ENCODE results near the gene UBE4B.
"Not testable (repeated sequence)": the region's sequence is repeated elsewhere in the genome, so short reads cannot be mapped to it uniquely, and the experiment has no call there.

The UBE4B gene

GRCh38 chr1:10074059-10074851 lies 41.5 kb downstream of the UBE4B start:
- DNase-seq: no peak

GRCh38 chr1:10074852-10075730 lies 42.3 kb downstream of the UBE4B start:
- no peak for DNase-seq

GRCh38 chr1:10075732-10076131 lies 43.0 kb downstream of the UBE4B start:
- DNase-seq: no peak

GRCh38 chr1:10078494-10078893 lies 45.7 kb downstream of the UBE4B start:
- no peak for DNase-seq

GRCh38 chr1:10080523-10080922 lies 47.8 kb downstream of the UBE4B start:
- DNase-seq: no peak

- DNase-seq: no peak
Observed at GRCh38 chr1:10082785-10083479, 50.2 kb downstream of the UBE4B start.

GRCh38 chr1:10084045-10084444 lies 51.3 kb downstream of the UBE4B start:
- DNase-seq: no peak

GRCh38 chr1:10085076-10085475 lies 52.3 kb downstream of the UBE4B start:
- no peak for DNase-seq

GRCh38 chr1:10087210-10087609 lies 54.5 kb downstream of the UBE4B start:
- no peak for DNase-seq

- no peak for DNase-seq
Observed at GRCh38 chr1:10101929-10102328, 69.2 kb downstream of the UBE4B start.

GRCh38 chr1:10103193-10103592 lies 70.4 kb downstream of the UBE4B start:
- DNase-seq: no peak

- DNase-seq: no peak
Observed at GRCh38 chr1:10104834-10105233, 72.1 kb downstream of the UBE4B start.

- DNase-seq: no peak
Observed at GRCh38 chr1:10105484-10105883, 72.7 kb downstream of the UBE4B start.

GRCh38 chr1:10106241-10106640 lies 73.5 kb downstream of the UBE4B start:
- no peak for DNase-seq

- no peak for DNase-seq
Observed at GRCh38 chr1:10106756-10107475, 74.2 kb downstream of the UBE4B start.

- DNase-seq: not testable (repeated sequence)
Observed at GRCh38 chr1:10107476-10107847, 74.7 kb downstream of the UBE4B start.

- no peak for DNase-seq
Observed at GRCh38 chr1:10108134-10108663, 75.4 kb downstream of the UBE4B start.

- DNase-seq: no peak
Observed at GRCh38 chr1:10108948-10109708, 76.4 kb downstream of the UBE4B start.

- no peak for DNase-seq
Observed at GRCh38 chr1:10113501-10113900, 80.7 kb downstream of the UBE4B start.

- no peak for DNase-seq
Observed at GRCh38 chr1:10114746-10115145, 82.0 kb downstream of the UBE4B start.

- no peak for DNase-seq
Observed at GRCh38 chr1:10117132-10117531, 84.4 kb downstream of the UBE4B start.

- DNase-seq: no peak
Observed at GRCh38 chr1:10117865-10118264, 85.1 kb downstream of the UBE4B start.
